Fibroblast of skin of right quadriceps (primary cell): ENCODE measurements around the gene DDX51.

Source experiments
- DNase-seq: peaks from one replicate; pipeline ENCODE4 v3.0.0-alpha.2; 2013

Gene DDX51

DNA sequence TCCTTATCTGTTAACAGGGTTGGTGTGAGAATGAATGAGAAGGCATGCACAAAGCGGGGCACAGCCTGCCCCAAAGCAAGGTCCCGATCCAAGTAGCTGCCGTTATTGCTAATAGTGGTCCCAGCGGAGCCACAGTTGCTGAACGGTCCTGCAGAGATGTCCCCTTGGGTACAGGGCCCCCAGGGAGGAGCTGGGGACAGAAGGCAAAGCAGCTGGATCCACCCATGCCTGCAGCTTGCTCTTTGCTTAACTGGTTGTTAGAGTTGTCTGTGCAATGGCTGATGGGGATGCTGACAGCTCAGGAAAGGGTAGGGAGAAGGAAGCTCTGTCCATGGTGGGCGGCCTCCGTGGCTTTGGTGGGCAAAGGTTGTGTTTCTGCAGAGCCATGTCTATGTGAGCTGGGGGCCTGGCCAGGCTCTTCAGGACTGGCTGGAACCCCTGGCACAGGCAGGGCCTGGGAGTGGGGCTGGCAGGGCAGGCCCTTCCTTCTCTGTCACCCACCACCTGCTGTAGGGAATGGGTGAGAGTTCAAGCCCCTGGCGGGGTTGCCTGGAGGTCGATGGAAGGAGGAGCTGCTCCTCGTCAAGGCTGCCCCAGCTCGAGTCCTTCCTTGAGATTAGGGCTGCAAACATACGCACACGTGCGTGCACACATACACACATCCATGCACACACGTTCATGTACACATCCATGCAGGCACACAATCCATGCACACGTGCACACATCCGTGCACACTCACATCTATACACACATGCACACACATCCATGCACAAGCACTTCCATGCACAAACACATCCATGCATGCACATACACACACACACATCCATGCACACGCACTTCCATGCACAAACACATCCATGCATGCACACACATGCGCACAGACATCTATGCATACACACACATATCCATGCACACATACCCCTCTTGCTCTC, 35.6 kb upstream of the DDX51 start:
- DNase-seq = no peak

DNA sequence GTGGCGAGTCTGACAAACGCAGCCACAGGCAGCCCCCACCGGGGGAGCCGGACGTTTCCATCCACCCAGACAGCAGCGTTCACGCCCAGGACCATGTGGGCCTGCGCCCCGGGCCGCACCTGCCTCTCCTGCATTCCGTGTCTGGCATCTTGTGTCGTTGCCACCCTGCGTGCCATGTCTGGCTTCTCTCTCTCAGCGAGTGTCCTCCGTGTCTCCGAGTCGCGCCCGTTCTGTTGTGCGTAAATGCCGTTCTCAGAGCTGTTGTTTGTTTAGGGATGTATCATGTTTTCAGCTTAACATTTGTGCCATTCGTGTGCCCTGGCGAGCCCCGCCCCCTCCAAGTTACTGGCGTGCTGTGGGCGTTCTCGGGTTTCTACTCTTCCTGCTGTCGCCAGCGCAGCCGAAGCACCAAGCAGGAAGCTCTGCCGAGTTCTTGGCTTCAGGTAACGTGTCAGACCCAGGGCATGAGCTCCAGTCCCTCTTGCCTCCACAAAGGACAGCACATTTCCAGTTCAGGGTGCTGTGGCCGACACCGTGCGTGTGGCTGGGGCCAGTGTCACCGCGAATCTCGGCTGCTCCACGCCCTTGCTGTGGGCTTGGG, 34.8 kb upstream of the DDX51 start:
- DNase-seq = no peak

DNA sequence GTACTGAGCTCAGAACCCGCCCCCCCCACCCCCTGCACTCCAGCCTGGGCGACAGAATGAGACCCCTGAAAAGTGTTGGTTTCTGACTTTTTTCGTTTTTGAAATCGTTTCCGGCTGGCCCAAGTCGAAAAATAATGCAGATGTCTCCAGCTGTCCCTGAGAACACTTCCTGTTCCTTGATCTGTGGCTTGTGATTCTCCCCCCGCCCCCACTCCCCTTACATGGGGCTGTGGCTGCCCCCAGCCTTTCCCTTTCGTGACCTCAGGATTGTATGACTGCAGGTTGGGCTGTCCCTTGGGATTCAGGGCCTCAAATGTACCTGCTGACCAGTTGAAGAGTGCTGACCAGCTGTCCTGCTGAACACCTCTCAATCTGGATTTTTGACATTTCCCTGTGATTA, 34.2 kb upstream of the DDX51 start:
- DNase-seq = no peak

DNA sequence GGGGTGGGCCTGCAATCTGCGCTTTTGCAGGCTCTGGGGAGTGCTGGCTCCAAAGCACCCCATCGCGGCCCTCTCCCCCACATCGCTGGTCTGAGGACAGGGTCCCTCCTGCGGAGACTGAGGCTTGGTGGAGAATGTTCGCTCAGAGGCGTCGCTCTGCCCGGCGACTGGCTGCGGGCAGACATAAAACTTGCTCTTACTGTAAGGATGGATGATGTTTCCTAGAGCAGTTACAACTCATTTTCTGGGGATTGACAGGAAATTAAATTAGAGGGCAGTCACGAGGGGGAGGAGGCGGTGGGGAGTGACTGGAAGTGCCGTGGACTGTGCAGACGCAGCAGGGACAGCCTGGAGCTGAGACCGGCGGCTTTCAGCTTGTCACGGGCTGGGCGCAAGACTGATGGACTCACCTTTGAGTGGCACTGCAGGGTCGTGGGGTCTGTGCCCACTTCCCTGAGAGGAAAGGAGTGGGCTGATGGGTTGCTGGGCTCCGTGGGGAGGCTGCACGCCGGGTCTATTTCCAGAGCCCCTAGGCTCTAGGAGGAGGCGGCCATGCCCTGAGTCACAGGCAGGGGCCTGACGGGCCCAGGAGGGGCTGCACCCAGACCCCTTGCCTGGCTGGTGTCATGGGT, 32.9 kb upstream of the DDX51 start:
- no peak for DNase-seq

DNA sequence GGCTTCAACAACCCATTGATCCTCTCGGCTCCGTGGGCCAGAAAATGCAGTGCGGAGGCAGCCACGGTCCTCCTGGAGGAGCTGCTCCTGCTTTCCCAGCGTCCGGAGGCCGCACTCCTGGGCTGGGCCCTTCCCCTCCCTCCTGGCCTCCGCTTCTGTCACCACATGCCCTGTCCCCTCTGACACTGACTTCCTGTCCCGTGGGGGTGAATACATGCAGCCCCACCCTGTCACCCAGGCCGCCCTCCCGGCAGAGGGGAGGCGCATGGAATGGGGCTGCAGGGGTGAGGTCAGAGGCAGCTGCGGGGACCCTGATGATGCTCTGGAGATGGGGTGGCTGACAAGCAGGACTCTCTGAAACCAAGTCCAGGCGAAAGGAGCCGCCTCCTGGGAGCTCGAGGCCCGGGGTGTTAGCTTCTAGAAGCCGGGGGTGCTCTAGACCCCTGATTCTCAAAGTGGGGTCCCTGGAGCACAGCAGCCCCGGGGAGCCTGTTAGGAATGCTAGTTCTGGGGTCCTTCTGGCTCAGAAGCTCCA, 32.3 kb upstream of the DDX51 start:
- no peak for DNase-seq

DNA sequence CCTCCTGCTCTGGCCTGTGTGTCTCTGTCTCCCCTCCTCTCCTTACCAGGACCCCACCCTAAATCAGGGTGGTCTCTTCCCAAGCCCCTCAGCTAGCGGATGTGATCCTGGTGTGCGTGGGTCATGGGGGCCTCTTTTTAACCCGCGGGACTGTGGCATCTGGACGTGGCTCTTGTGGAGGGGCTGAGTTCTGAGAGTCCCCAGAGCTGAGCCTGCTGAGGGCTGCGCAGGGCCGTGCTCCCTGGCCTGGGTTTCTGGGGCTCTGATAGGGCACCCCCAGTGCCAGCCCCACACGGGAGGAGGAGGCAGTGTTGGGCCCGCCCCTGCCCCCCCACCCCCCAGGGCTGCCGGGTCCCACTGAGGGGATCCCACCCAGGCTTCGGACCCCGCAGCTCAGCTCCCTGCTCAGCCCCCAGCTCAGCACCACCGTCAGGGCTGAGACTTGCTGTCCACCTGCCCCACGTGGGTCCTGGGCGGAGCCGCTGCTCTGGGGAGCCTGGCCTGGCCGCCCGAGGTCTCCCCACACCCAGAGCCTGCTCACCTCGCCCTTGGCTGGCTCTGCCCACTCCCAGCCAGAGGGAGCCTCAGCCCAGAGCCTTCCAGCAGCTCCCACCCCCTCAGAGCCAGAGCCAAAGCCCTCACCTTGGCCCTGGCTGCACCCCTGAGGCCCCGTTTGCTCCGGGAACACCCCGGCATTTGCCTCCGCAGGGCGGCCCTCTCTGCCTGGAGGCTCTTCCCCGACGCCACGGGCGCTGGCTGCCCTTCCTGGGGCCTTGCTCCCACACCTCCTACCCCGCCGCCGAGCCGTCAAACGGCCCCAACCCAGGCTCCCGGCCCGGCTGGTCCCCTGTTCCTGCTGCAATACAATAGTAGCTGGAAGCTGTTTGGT, 31.6 kb upstream of the DDX51 start:
- DNase-seq = no peak

DNA sequence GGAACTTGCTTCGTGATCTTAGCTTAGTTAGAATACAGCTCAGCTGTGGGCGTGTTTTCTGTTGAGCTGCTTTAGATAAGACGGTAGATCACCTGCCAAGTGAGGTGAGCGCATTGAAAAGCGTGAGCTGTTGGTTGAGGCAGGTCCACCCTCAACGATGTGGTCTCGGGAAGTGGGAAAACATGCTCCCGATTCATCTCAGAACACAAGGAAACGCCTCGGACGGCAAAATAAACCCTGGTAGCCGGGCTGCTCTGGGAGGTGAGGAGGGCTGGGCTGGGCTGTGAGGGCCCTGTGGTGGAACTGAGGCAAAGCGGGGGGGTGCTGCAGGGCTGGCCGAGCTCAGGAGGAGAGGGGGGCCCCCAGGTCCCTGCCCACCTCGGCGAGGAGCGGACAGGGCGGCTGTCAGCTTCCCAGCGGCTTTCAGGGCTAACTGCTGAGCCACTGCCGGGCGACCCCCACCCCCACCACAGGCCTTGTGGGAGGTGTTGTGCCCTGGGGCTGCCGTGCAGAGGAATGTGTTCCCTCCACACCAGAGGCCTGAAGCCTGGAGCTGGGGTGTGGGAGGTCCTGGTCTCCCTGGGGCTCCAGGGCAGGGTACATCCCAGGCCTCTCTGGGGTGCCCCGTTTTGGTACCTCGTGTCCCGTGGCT, 30.8 kb upstream of the DDX51 start:
- no peak for DNase-seq

DNA sequence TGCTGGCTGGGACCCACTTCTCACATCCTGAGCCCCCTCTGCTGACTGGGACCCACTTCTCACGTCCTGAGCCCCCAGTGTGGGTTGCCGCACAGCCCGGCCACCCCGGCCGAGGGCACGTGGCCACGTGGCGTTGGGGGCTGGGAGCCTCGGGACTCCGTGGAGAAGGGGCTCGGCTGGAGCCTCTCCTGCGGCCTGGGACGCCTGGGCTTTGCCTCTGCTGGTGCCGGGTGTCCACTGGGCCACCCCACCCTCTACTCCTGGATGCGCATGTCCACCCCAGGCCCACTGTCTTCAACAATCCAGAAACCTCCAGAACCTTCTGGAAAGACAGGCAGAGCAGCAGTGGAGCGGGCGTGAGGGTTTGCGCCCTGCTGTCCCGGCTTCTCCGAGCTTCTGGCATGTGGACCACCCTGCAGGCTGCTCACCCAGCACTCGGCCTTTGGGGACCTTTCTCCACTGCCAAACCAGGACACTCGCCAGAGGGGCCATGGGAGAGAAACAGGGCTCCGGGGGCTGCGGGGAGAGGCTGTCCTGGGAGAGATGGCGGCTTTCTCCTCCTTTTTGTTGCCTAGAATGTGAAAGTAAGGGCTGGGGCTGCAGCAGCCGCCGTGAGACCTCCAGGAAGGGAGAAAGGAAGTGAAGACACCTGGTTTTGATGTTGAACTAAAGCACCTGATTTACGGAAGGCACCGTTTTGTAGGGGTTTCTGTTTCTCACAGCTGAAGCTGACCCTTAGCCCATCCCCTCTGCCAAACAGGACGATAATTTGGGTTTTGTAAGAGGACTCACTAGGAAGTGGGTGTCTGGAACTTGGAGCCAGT, 30.1 kb upstream of the DDX51 start:
- DNase-seq = no peak

DNA sequence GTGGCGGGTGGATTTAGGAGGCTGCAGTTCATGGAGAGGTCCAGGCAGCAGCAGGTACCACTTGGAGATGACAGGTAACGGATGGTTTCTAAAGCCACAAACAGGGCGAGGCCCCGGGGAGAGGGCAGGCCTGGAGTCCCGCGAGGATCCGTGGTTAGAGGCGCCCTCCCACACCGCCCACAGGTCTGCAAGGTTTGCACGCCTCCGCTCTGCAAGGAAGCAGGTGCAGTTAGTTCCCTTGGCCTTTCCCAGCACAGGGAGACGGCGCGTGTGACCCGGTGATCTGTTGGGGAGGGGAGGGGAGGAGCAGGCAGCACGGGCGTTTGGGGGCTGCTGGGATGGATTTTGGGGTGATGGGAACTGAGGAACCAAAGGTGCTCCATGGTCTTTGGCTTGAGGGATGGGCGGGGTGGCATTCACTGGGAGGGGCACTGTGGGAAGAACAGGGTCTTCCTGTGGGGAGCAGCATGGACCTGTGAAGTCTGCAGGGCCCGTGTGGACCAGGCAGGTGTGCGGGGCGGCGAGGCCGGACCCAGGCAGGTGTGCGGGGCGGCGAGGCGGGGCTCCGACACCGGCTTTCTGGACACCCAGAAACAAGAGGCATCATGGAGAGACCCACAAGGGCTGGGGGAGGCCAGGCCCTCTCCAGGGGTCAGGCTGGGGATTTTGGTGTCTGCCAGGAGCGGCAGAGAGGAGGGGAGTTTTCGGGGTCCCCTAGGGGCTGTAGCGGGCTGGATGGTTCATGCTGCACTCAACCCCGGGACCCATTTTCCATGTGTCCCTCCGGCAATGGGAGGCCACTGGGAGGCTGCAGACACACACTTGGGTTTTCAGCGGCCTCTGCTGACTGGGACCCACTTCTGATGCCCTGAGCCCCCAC, 29.3 kb upstream of the DDX51 start:
- no peak for DNase-seq

DNA sequence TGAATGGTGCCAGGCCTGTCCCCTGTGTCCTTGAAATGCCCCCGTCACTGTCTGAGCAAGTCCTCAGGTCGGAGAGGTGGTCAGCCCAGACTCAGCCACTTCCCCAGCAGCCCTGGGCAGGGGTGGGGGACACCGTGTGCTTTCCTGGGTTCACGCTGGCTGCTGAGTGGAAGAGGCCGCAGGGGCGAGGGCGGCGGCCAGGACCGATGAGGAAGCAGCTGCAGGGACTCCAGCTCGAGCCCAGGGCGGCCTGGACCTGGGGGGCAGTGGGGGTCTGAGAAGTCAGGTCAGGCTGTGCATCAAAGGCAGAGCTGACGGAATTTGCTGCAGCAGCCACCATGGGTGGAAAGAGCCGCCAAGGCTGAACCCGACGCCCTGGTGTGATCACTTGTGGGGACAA, 28.5 kb upstream of the DDX51 start:
- no peak for DNase-seq

DNA sequence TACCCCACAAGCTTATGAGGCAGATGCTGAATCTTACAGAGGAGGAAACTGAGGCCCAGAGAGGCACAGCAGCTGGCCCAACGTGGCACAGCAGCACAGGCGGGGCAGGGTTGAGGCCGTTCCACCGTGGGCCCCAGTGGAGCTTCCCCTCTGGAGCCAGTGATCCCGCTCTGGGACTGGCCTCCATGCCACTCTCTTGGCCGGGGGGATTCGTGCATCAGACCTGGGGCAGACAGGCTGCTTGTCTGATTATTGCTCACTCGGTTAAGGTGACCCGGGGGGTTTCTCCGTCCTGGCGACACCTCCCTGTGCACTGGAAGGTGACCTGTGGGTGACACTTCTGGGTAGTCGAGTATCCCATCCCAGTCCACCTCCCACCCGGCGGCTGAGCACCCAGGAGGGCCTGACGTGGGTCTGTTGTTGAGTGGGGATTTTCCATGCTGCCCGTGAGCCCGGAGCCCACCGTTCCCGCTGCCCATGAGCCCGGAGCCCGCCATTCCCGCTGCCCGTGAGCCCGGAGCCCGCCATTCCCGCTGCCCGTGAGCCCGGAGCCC, 27.9 kb upstream of the DDX51 start:
- no peak for DNase-seq

DNA sequence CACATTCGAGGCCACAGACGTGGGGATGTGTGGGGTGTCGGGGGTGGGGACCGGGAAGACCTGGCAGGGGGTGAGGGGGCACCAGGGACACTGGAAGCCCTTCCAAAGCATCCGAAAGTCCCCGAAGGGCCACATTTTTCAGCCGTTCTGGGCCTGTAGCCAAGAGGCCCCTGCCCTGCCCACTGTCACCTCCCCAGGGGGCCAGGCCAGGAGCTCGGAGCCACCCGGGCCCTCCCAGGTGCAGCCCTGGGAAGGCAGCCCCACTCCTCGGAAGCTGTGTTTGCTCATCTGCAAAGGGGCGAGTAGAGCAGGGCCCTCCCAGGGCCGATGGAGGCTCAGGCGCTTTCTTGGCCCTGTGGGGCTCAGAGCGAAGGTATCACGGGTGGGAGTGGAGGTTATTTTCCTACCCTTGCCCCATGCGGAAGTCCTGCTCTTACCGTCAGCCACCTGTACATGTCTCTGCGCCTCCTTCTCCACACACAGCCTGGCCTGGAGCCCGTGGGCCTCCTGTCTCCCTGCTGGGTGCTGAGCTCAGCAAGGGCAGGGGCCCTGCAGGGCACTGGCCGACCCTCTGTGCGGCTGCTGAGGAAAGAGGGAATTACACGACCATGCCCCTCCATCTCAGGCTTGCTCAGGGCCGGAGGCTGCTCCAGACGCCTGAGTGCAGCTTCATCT, 27.3 kb upstream of the DDX51 start:
- DNase-seq = no peak

DNA sequence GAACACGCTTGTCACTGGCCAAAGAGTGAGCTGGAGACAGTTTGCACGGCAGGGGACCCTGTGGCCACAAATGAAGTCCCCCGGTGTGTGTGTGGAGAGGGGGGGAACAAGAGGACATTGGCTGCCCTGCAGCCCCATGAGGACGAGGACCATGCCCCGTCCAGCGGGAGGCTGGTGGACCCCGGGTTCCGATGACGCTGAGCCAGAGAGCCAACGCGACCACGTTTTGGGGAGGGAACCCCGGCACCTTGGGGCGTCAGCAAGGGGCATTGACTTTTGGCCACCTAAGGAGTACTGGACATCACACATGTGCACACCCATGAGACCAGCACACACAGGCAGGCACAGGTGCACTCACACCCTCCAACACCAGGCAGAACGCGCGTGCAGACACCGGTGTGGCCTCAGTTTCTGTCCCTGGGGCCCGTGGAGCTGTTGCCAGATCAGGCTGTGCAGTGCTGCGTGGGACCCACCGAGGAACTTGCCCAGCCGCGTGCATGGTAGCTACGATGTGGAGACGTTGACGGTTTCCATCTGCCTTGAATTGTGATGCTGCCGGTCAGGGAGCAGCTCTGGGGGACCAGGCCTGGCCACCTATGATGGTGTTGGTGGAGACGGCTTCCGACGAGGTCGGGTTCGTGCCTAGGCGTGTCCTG, 26.6 kb upstream of the DDX51 start:
- no peak for DNase-seq

DNA sequence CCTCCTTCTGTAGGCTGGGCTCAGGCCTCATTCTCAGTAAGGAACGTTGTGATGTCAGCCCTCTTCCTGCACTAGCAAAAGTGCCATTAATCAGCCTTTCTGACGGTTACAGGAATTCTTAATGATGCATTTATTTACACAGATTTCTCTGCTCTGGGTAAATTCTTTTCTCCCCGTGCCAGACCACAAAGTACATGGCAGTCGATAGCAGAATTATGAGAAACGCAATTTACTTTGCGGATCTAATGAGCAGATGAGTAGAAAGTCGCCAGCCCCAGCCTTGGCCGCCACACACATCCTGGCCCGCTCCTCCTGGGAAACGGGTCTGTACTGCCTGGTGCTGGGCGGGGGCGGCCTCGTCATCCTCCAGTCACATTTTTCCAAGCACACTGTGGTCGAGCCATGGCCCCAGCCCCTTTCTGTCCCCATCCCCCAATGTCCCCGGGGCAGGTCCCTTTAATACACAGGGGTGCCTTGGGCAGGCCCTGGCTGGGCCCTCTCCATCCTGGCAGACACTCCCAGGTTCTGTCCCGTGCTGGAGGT, 26.0 kb upstream of the DDX51 start:
- DNase-seq = peak; percentile 86

DNA sequence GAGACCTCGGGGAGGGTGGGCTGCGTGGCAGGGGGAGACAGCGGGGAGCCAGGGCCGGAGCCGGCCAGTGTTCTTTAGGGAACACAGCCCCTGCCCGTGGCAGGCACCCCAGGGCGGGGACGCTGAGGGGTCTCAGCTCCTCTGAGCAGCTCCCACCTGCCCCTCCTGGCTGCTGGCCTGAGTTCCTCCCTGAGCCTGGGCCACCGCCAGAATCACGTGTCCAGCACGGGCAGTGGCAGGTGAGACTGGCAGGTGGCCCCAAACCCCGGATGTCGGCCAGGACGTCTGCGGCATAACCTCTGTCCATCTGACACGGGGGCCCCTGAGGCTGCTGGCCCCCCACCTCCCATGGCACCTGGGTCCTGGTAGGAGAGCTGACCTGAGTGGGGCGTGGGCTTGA, 25.3 kb upstream of the DDX51 start:
- no peak for DNase-seq

DNA sequence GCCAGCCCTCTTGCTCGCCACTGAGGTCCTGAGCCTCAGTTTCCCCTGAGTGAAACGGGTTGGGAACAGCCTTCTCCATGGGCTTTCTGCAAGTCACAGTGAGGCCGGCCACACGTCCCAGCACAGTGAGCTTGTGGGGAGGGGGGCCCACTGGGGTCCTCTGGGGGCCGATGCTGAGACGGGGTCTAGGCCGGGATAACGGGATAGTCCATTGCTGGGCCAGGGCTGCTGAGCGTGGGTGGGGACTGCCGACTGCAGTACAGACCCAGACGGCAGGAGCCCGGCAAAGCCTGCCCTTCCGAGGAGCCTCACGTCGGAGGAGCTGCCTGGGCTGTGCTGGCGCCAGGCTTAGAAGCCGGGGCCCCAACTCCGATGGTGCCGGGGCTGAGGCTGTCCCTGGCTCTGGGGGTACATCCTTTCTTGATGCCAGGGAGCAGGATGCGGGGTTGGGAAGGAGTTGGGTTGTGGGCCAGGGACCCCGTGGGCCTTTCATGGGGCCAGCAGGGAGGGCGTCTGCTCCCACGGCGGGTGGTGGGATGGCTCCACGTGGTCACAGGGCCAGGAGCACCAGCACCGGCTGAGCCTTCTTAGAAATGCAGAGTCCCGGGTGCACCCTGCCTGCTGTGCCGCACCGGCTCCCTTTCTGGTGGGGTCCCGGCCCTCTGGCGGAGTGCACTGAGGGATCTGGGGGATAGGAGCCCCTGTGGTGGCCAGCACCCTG, 24.4 kb upstream of the DDX51 start:
- no peak for DNase-seq

DNA sequence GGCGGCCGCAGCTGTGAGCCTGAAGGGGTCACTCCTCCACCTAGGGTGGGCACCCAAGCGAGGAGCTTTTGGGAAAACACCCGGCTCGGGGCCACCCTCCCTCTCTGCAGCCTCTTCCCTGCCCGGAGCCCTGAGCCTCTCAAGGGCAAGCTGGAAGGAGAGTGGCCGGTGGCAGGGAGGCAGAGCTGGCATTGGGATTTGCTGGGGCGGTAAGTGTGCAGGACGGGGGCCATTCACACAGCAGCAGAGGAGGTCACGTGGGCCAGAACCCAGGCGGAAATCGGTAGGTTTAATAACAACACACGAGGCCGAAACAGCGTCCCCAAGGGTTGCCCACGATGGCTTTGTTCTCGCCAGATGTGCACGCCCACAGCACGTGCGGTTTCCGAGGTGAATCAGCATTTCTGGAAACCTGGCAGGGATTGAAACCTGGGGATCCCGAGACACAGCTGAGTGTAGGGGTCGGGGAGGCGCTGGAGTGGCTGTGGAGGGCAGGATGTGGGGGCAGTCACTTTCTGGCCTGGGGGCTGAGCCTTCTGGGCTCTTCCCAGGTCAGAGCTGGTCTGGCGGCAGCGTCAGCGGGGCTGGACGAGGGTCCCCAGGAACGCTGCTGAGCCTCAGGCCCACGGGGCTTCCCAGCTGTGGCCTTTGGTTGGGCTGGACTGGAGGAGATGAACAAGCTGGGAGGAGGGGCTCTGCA, 23.6 kb upstream of the DDX51 start:
- DNase-seq = no peak
